Astrocyte of the cerebellum (primary cell): ENCODE measurements around the gene PAXX.
"Not testable (repeated sequence)": the region's sequence is repeated elsewhere in the genome, so short reads cannot be mapped to it uniquely, and the experiment has no call there.

Source experiments
- DNase-seq: peaks from one replicate; pipeline ENCODE4 v3.0.0-alpha.2; 2011; ENCODE audit warnings: low read depth
- H3K4me3 ChIP-seq: 2 replicates; pipeline ENCODE4 v1.5.1; 2011; ENCODE audit warnings: mild to moderate bottlenecking, low read depth, low read length, moderate library complexity
- CTCF ChIP-seq: IDR thresholded peaks from 2 replicates; pipeline ENCODE4 v1.5.1; 2012; ENCODE audit warnings: low read length, low read depth, moderate library complexity, mild to moderate bottlenecking; ENCODE audit errors: missing control alignments
- in situ Hi-C: cut with HindIII; loops from 2 replicates; pipeline ENCODE4 v1.10.0; 2017; ENCODE audit warnings: low sequenced_read_pairs

The PAXX gene

GRCh38 chr9:137030538-137031527, 38.6 kb downstream of the PAXX start:
- no peak for DNase-seq
- no peak overlapping the region for H3K4me3 ChIP-seq
- TF ChIP-seq CTCF: no peak
- in situ Hi-C loops: loop anchor here (25.0 kb wide), 1 partner anchor 244 kb away; the partner anchor contains the start of genes CCDC183 and TMEM141

DNA sequence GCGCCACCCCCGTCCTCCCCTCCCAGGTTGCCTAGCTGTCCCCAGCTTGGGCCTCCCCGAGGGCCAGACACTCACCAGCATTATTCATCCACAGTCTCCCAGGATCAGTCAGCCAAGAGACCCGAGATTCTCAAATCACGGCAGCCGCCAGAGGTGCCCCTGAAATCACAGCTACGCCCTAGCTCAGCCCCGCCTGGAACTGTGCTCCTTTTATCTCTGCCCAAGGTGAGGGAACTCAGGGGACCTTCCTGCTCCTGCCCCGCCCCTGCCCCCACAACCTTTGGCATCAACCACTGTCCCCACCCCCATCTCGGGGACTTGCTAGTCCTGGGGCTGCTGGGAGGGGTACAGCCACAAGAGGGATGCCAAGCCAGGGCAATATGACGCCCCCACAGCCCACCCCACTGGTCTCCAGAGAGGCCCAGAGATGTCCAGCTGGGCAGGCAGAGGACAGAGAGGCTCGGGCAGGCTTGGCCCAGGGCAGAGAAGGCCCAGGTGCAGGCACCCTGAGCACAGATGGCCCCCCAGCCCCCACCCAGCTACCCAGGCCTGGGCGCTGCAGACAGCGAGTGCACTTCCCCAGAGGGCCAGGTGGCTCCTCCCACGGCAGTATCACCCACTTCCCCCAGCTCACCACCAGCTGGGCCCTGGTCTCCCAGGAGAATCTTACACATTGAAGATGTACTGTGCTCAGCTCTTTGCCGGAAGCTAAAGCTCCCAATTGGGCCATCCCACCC, 39.9 kb downstream of the PAXX start, which contains the start of gene FUT7:
TSS of gene FUT7 (minus strand) at position 185 of the 737 bp plus-strand sequence. CDS start at position 88, 97 bp downstream.
- H3K4me3 ChIP-seq: no peak within 1 kb of the TSS
- TF ChIP-seq CTCF: no peak
- DNase-seq: no peak
- in situ Hi-C loops: loop anchor here (25.0 kb wide), 1 partner anchor 245 kb away; the partner anchor contains the start of genes CCDC183 and TMEM141

- no peak for TF ChIP-seq CTCF
- in situ Hi-C loops: loop anchor here (25.0 kb wide), 1 partner anchor 246 kb away; the partner anchor contains the start of genes CCDC183 and TMEM141
- DNase-seq: no peak
- H3K4me3 ChIP-seq: no peak overlapping the region
These were observed 40.6 kb downstream of the PAXX start for GRCh38 chr9:137032858-137033257.

- DNase-seq, H3K4me3 ChIP-seq: not testable (repeated sequence)
- in situ Hi-C loops: loop anchor here (25.0 kb wide), 1 partner anchor 246 kb away; the partner anchor contains the start of genes CCDC183 and TMEM141
These were observed 41.3 kb downstream of the PAXX start for GRCh38 chr9:137033481-137033880.

DNA sequence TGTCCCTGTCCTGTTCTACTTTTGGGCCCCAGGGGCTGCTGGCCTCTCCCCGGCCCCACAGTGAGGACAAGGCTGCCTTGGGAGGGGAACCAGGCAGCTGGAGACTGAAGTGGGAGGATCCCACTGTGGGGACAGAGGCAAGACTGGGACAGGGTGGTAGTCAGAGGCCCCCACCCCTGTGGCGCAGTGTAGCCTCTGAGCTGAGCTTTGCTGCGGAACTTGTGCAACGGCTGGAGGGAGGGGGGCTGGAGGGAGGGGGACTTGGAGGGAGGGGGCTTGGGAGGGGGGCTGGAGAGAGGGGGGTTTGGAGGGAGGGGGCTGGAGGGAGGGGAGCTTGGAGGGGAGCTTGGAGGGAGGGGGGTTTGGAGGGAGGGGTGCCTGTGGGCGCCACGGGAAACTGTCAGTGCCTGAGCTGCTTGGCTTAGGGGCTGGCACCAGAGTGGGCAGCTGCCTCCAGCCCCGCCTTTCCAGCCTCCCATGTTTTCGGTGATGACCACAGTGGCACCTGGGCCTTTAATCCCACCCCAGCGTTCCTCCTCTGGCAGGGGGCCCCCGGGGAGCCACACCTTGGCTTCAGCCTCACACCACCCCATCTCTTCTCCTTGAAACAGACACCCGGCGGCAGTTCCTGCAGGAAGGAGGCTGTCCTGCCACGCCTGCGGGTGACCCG, 42.0 kb downstream of the PAXX start:
- H3K4me3 ChIP-seq: no peak overlapping the region
- TF ChIP-seq CTCF: no peak
- in situ Hi-C loops: loop anchor here (25.0 kb wide), 1 partner anchor 247 kb away; the partner anchor contains the start of genes CCDC183 and TMEM141
- no peak for DNase-seq

GRCh38 chr9:137034709-137035506, 42.7 kb downstream of the PAXX start:
- peak; percentile 63 for DNase-seq
- in situ Hi-C loops: loop anchor here (25.0 kb wide), 1 partner anchor 248 kb away; the partner anchor contains the start of genes CCDC183 and TMEM141
- peak; percentile 93 for TF ChIP-seq CTCF
- H3K4me3 ChIP-seq: no peak overlapping the region
